HG03575 (cell line): ENCODE measurements around the gene RFX5.
"Not testable (repeated sequence)": the region's sequence is repeated elsewhere in the genome, so short reads cannot be mapped to it uniquely, and the experiment has no call there.

Experiments
- ATAC-seq: cut with Tn5 transposase; IDR thresholded peaks from one replicate; pipeline ENCODE4 v1.9.1; 2021; ENCODE audit not compliant: unreplicated experiment, insufficient number of reproducible peaks, low FRiP score; ENCODE audit errors: extremely low read depth

Gene RFX5

DNA sequence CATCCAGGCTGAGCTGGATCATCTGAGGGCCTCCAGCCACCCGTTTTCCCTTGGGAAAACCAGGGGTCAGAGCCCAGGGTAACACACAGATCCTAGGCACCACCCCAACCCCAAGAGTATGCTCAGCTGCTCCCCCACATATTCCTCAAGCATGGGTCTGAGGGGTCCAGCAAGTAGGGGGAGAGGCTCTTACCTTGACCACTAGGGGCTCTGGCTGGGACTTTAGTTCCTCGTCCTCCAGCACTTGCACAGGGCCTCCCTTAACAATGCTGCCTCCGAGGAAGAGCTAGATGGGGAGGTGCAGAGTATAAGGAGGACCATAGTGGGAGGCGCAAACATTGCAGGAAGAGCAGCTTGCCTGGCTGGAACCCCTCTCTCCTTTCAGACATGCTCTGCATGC is 17.9 kb upstream of the RFX5 start:
- ATAC-seq, result no peak

DNA sequence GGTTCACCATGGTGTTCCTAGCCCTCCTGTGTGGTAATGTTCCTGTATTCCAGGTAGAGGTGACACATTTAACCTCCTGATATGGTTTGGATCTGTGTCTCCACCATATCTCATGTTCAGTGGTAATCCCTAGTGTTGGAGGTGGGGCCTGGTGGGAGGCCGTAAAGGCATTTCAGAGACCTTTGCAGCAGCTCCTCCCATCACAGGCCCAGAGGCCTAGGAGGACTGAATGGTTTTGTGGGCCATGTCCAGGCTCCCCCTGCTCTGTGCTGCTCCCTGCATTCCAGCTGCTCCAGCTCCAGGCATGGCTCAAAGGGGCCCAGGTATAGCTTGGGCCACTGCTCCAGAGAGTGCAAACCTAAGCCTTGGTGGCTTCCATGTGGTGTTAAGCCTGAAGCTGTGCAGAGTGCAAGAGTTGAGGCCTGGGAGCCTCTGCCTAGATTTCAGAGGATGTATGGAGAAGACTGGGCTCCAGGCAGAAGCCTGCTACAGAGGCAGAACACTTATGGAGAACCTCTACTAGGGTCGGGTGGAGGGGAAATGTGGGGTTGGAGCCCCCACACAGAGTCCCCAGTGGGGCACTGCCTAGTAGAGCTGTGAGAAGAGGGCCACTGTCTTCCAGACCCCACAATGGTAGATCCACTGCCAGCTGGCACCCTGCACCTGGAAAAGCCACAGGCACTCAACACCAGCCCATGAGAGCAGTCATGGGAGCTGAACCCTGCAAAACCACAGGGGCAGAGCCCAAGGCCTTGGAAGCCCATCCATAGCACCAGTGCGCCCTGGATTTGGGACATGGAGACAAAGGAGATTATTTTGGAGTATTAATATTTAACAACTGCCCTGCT is 15.5 kb upstream of the RFX5 start:
- ATAC-seq, result no peak

DNA sequence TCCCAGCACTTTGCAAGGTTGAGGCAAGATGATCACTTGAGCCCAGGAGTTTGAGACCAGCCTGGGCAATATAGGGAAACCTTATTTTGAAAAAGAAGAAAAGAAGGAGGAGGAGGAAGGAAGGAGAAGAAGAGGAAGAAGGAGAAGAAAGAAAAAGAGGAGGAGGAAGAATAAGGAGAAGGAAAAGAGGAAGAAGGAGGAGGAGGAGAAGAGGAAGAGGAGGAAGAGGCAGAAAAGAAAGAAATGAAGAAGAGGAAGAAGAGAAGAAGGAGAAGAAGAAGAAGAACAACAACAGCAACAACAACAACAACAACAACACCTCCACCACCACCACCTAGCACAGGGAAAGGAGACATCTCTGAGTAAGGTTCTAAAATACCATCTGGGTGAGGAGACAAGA is 14.8 kb upstream of the RFX5 start:
- no peak for ATAC-seq

DNA sequence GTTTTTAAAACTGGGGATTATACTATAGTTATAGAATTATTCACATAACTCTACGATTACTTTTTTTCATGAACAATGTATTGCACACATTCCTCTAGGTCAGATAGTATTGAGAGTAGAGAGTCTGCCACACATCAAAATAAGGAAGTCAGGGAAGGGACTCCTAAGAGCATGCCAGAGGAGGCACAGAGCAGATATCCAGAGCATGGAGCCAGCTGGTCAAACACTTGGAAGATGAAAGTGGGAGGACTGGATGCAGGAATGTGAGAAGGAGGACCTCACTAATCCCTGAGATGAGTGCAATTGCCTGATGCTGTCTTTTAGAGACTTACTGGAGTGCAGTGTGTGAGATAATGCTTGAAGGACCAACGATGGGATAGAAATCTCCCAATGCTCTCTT is 9.6 kb upstream of the RFX5 start:
- ATAC-seq, result no peak

DNA sequence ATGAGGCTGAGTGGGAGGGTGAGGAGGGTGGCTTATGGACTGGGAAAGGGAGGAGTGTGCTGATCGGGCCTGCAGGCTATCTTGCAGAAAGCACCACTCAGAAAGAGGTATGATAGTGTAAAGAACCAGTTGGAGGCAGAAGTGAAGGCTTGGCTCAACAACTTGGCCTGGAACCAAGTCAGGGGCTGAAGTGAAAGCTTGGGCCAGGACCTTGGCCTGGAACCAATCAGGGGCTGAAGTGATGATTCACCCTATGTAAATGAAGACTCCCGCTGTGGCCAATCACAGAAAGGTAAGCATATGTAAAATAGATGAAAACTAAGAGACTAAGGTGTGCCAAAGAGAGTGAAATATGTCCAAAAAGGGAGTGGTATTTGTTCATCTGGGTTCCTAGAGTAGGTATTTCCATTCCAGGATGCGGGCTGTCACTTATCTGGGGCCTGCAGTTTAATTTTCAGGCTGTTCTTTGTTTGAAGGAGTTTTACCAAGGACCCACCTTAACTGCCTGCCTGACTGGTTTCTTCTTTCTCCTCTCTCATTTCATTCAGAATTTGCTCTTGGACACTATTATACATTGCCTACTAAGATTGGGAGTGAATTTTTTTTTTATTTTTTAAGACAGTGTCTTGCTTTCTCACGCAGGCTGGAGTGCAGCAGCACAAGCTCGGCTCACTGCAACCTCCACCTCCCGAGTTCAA is 5.1 kb upstream of the RFX5 start:
- ATAC-seq, result no peak

DNA sequence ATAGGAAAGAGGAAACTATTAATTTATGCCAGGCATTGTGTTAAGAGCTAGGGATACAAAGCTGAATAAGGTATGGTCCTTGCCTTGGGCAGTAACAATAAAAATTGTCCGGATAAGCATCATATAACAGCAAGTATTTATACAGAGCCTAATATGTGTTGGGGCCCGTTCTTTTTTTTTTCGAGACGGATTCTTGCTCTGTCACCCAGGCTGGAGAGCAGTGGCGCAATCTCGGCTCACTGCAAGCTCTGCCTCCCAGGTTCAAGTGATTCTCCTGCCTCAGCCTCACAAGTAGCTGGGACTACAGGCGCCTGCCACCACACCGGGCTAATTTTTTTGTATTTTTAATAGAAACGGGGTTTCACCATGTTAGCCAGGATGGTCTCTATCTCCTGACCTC is 3.3 kb upstream of the RFX5 start:
- not testable (repeated sequence) for ATAC-seq

DNA sequence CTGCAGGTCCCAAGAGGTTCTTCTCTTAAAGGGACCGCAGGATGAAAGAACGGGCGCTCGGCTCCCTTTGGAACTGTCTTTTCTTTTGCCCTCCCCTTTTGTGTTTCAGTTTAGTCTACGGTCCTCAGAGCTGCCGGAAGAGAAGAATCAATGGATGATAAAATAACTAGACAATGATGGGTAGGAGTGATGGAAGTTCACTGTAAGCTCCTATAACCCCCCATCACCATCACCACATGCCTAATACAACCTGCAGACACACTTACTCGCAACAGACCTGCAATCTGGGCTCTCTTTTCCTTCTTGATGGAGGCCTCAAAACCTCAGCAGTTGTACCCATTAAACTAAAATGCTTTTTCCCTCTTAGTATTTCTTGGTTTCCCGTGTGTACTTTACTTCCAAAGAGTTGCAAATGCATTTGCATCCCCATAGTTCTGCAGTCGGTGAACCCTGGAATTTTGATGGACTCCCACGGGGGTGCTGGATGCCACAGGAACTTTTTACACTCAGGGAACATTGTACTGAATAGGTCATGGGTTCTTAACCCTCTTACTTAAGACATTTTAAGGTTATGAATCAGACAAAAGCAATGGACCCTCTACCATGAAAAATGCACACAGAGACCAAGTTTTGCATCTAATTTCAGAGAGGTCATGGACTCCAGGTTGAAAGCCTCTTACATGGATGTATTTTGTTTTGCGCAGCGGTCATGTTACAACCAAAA is 633 bp upstream of the RFX5 start:
- ATAC-seq, result no peak

DNA sequence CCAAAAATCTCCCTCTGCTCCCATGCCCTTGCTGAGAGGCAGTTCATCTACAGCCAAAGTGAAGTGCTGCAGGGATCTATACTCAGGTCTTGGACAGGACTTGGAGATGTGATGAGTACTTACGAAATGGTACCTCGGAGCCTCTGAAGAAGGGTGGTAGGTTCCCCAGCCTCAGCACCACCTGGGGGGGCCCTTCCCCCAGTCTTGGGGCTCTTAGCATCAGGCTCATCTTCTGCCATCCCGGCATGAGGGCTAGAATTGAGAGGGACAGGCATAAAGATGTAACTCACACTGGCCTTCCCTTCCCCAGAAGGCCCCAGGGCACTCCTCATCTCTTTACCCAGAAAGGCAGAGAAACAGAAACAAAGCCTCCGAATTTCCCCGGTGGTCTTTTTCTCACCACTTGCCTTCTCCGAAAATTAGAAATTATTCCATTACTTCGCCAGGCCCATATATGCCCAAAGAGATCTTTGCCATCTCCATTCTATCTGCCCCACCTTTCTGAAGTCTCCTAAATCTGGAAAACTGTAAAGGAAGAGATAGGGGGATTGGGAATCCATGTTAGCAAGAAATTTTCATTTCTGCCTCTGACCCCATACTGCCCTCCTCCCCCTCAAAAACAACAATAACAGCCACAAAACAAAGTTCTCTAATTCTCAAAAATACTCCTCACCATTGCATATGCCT is 827 bp downstream of the RFX5 start:
- no peak for ATAC-seq

DNA sequence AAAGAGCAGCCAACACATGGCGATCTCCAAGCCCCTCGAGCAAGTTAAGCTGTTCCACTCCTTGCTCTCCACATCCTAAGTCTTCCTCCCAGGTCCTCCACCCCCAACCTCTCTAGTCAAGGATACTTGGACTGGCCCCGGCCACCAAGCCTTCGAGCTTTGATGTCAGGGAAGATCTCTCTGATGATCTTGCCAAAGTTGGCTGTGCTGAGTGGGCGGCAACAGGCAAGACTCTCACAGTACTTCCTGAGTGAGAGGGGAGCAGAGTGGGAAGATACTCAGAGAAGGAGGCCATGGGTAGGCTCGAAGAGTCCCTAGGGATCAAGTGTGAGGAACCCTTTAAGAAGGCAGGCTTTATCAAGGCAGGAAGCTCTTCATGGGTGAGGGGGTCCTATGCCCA is 2.8 kb downstream of the RFX5 start:
- no peak for ATAC-seq

DNA sequence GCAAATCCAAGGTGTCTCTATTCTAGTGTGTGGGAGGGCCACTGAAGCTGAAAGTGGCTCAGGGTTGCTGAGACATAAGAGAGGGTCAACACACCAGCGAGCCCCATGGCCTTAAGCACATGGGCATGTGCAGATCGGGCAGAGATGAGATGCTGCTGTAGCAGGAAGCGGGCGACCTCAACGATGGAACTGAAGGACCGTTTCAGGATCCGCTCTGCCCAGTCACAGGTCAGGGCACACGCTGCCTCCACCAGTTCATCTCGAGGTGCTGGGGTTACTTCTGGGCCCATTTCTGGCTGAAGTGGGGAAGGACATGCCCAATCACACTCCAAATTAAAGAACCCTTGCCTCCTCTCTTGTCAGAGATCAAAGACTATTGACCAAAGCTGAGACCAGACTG is 3.5 kb downstream of the RFX5 start:
- no peak for ATAC-seq

DNA sequence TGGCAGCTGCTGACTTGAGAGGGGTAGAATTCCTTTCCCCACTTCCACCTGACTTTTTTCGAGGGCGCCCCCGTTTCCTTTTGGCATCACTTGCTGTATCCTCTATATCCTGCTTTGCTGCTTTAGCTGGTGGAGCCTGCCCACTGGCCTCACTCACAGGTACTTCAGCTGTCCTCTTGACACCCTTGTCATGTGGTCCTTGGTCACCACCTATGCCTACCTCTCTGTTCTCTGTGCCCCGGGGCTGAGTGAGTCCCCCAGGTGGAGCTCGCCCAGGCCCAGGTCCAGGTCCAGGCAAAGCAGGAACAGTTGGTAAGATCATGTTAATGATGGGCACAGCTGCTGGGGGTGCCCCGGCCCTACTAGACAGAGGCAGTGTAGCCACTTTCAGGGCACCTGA is 4.5 kb downstream of the RFX5 start:
- ATAC-seq, result no peak

DNA sequence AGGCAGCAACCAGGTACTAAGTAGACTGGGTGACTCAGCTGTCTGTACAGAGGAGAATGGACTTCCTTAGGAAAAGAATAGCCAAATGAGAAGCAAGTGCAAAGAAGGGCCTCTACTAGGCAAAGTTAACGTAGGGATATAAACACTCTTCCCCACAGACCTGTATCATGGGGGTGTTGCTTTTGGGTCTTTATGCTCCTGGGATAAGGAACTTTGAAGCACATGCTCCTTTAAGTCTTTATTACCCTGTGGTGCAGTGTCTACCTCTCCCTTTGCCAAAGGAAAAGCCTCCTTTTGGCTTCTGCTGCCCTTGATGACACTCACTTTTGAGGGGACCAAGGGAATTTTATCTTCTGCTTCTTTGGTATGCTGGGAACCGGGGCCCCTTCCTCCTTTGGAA is 5.0 kb downstream of the RFX5 start:
- no peak for ATAC-seq

DNA sequence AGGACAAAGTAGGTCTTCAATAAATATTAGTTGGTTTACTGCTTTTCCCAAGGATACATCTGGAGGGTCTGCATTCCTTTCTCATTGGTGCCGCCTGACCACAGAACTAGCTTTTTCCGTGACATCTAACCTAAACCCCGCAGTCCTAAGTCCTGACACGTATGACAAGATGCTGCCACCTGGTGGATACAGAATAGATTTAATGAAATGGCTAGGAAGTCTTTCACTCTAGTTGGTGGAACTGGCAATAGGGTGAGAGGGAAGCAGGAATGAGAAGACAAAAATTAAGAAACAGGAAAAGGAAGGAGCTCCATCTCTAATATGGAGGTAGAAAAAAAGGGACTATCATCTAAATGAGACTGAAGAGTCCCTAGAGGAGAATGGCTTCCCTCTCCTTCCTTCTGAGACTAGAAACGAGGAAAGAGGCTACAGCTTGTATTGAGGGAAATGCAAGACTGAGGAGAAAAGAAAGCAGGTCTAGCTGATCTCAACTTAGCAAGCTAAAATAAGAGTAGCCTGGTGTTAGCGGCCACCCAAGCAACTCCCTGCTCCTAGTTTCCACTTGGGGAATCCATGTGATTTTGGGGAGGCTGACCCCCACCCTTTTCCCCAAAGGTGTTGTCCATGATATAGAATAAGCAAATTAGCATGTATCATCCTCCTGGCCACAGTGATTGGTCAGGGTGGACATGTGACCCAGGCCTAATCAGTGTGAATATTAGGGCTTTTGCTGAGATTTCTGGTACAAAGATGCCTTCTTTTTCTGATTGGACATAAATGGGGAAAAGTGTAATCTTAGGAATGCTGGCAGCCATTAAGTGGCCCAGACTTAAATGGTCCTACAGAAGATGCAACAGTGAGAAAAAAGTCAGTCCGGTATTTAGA is 5.9 kb downstream of the RFX5 start:
- ATAC-seq, result no peak

DNA sequence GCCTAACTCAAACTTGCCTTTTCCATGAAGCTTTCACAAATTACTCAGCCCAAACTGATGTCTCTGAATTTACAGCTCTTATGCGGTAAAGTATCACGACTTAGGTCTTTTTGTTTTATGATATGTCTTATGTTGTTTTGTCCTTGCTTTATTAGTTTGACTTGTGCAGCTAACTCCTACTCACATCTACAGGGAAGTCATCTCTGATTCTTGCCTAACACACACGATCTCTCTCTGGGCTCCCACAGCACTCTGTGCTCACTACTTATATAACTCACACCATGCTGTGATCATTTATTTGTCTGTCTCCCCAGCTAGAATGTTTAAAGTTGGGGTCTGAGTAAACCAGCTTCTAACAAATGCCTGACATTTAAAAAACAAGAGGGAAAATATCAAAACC is 10.5 kb downstream of the RFX5 start:
- no peak for ATAC-seq

DNA sequence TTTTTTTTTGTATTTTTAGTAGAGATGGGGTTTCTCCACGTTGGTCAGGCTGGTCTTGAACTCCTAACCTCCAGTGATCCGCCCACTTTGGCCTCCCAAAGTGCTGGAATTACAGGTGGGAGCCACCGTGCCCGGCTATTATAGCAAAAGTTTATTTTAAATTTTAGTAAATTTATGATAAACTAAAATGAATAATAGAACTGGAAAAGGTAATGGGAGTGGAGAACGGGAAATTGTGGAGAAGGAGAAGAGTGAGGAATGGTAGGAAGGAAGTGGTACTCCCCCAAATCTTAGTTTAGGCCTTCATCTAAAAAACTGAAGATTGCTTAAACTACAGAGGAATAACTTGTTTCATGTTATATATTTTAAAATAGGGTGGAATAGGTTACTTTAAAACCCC is 12.2 kb downstream of the RFX5 start:
- no peak for ATAC-seq

DNA sequence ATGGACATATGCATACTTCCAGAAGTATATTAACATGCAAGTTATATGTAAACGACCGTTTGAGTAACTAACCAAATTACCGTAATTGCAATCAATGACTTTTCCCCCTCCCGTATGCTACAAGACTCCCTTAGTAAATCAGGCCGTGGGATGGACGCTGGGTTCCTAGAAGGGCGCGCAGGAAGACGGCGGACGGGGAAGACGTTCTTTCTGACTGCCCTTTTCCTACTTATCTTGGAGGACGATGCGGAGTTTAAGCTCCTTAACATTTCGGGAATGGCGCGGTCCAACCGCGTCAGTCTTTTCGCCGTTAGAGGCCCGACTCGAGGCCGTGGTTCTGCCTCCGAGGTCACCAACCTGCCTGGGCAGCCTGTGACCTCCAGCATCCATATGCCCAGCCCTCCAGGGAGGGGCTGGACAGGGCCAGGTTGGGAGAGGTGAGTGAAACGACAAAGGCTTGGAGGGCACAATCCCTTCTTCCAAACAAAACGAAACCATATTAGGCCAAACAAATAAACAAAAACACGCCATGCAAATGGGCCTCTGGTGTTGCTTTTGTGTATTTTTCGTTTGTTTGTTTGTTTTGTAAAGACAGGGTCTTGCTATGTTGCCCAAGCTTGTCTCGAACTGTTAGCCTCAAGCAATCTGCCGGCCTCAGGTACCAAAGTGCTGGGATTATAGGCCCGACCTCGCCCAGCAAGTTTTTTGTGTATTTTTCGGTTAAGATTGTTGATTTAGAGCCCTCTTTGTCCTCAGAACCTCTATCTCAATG is 19.0 kb downstream of the RFX5 start:
- no peak for ATAC-seq

DNA sequence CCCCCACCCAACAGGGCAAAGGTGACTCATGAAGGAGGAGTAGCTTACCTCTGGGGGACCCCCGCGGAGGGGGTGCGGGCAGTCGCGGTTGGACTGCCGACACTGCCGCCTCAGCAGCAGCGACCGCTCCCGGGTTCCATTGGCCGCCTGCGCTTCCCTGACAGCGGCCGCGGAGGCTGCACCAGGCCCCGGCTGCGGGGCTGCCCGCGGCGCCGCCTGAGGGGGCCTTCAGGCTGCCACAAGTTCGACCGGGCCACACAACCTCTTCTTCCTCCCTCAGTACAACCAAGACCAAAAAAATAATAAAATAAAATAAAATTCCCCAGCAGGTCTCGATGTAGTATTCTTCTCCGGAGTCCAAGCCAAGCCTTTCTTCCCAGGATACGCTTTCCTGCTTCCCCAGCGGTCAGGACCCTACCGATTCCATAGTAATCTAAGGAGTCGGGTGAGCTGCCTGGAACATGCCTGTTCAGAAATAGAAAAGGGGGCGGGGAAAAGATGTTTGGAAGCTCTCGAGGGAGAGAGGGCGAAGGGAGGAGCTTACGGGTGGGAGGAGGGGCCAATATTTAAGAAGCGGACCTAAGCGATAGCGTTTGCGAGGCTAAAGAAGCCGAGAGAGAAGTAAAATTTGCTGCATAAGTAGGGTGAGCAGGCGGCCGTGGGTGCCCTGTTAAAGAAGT is 19.7 kb downstream of the RFX5 start, which contains the start of gene PI4KB:
TSS of gene PI4KB (minus strand) at position 194 of the 680 bp plus-strand sequence. CDS start 10,935 bp downstream, outside the sequence.
- no peak for ATAC-seq
